Retinal pigment epithelial cell (primary cell): Measurements from ENCODE around the gene IRF9.

ENCODE experiments used
- DNase-seq: peaks from one replicate; pipeline ENCODE4 v3.0.0-alpha.2; 2010; ENCODE audit warnings: low read depth
- H3K4me3 ChIP-seq: 2 replicates; pipeline ENCODE4 v1.5.1; 2011; ENCODE audit warnings: mild to moderate bottlenecking, low read length, control low read depth, moderate library complexity
- TF ChIP-seq, protein P1 (sequence below): conservative IDR thresholded peaks from 2 replicates; pipeline ENCODE4 v1.5.1; 2011; ENCODE audit warnings: low read depth, low read length, control low read depth, inconsistent platforms

Gene IRF9

DNA sequence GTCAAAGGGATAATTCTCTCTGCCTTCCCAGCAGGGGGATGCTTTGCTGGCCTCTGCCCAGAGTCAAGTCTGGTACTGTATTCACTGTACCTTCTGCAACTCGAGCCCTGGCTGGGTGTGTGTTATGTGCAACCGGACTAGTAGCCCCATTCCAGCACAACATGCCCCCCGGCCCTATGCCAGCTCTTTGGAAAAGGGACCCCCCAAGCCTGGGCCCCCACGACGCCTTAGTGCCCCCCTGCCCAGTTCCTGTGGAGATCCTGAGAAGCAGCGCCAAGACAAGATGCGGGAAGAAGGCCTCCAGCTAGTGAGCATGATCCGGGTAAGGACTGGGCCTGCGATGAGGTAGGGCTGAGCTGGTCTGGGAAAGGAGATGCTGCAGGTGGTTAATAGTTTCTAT is 10.5 kb upstream of the IRF9 start:
- H3K4me3 ChIP-seq = no peak overlapping the region
- DNase-seq = no peak
- TF ChIP-seq, protein P1, sequence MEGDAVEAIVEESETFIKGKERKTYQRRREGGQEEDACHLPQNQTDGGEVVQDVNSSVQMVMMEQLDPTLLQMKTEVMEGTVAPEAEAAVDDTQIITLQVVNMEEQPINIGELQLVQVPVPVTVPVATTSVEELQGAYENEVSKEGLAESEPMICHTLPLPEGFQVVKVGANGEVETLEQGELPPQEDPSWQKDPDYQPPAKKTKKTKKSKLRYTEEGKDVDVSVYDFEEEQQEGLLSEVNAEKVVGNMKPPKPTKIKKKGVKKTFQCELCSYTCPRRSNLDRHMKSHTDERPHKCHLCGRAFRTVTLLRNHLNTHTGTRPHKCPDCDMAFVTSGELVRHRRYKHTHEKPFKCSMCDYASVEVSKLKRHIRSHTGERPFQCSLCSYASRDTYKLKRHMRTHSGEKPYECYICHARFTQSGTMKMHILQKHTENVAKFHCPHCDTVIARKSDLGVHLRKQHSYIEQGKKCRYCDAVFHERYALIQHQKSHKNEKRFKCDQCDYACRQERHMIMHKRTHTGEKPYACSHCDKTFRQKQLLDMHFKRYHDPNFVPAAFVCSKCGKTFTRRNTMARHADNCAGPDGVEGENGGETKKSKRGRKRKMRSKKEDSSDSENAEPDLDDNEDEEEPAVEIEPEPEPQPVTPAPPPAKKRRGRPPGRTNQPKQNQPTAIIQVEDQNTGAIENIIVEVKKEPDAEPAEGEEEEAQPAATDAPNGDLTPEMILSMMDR = no peak

DNA sequence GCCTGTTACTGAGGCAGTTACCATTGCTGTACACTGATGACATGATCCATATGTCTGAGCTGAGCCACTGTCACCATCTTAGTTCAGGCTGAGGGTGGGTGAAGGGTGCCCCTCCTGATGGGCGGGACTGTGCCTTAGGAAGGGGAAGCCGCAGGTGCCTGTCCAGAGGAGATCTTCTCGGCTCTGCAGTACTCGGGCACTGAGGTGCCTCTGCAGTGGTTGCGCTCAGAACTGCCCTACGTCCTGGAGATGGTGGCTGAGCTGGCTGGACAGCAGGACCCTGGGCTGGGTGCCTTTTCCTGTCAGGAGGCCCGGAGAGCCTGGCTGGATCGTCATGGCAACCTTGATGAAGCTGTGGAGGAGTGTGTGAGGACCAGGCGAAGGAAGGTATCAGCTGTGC is 10.1 kb upstream of the IRF9 start:
- H3K4me3 ChIP-seq = no peak overlapping the region
- DNase-seq = no peak
- TF ChIP-seq, protein P1 = no peak

DNA sequence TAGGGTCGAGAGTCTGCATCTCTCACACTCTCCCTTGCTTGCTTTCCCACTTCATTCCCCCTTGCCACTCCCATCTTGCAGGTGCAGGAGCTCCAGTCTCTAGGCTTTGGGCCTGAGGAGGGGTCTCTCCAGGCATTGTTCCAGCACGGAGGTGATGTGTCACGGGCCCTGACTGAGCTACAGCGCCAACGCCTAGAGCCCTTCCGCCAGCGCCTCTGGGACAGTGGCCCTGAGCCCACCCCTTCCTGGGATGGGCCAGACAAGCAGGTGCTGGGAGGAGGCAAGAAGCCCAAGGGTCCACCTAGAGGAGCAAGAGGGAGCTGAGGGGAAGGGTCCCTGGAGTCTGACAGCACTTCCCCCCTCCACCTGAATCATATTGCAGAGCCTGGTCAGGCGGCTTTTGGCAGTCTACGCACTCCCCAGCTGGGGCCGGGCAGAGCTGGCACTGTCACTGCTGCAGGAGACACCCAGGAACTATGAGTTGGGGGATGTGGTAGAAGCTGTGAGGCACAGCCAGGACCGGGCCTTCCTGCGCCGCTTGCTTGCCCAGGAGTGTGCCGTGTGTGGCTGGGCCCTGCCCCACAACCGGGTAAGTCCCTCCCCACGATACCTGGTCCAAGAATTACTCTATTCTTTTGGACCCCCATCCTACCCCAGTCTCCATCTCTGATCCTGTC is 9.5 kb upstream of the IRF9 start:
- TF ChIP-seq, protein P1 = no peak
- no peak for DNase-seq
- no peak overlapping the region for H3K4me3 ChIP-seq

DNA sequence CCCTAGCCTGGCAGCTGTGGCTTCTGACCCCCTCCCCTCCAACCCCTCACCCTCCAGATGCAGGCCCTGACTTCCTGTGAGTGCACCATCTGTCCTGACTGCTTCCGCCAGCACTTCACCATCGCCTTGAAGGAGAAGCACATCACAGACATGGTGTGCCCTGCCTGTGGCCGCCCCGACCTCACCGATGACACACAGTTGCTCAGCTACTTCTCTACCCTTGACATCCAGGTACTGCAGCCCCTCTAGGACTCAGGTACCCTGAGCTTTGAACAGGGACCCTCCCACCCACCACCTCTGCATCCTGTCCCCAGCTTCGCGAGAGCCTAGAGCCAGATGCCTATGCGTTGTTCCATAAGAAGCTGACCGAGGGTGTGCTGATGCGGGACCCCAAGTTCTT is 6.0 kb upstream of the IRF9 start:
- H3K4me3 ChIP-seq = no peak overlapping the region
- no peak for DNase-seq
- TF ChIP-seq, protein P1 = no peak

DNA sequence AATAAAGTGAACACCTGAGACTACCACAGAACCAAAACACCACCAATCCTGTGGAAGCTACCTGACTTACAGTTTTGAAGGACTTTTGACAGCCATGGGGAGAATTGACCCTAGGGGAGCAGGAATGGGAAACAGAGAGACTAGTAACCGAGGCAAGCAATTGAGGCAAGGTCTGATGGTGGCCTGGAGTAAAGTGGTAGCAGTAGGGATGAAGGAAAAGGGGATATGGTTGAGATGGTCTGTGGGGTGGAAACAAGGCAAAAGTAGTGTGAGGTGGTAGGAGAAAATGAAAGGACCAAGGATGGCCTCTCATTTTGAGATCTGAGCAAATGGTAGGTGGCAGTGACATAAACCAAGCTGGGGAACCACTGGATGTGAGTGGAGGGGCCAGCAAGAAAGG is 4.2 kb upstream of the IRF9 start:
- TF ChIP-seq, protein P1 = no peak
- H3K4me3 ChIP-seq = no peak overlapping the region
- no peak for DNase-seq

DNA sequence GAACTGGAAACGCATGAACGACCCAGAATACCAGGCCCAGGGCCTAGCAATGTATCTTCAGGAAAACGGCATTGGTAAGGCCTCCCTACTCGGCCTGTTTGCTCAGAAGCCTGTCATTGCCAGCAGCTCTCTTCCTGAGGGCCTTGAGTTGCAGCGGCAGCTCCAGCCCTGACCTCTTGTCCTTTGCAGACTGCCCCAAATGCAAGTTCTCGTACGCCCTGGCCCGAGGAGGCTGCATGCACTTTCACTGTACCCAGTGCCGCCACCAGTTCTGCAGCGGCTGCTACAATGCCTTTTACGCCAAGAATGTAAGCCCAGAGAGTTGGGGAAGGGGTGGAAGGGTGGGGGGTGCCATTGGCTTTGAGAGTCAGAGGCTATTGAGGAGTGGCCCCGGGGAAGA is 3.7 kb upstream of the IRF9 start:
- DNase-seq = no peak
- no peak overlapping the region for H3K4me3 ChIP-seq
- TF ChIP-seq, protein P1 = no peak

DNA sequence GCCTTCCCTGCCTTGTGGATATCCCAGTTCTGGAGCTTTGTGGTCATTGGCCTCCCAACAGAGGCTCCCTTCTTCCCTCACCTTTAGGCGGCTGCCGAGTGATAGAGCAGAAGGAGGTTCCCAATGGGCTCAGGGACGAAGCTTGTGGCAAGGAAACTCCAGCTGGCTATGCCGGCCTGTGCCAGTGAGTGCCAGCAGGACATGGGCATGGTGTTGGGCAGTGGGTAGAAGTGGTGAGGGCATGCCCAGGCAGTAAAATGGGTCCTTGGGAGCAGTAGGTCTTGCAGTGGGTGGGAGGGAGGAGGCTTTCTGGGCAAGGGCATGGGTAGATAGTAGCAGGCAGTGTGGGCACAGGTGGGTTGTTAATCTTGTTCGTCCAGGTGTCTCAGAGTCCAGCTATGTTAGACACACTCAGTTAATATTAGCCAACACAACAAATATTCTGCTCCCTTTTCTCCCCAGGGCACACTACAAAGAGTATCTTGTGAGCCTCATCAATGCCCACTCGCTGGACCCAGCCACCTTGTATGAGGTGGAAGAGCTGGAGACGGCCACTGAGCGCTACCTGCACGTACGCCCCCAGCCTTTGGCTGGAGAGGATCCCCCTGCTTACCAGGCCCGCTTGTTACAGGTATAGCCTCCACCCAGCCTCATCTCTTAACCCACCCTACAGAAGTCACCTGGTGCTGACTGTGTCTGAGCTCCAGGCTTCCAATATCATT is 1.1 kb upstream of the IRF9 start:
- DNase-seq = no peak
- TF ChIP-seq, protein P1 = no peak
- H3K4me3 ChIP-seq = no peak overlapping the region
